WI38 (cell line): ENCODE results near the gene SLC47A2.

Source experiments
- H3K4me3 ChIP-seq: 2 replicates; pipeline ENCODE4 v1.5.1; 2011; ENCODE audit warnings: low read depth, mild to moderate bottlenecking, control low read depth, low read length
- TF ChIP-seq, protein P1 (sequence below): IDR thresholded peaks from 2 replicates; pipeline ENCODE4 v1.5.1; 2012; ENCODE audit warnings: low read depth, mild to moderate bottlenecking, control low read depth, low read length

The SLC47A2 gene

GRCh38 chr17:19652595-19652994 lies 63.8 kb downstream of the SLC47A2 start:
- H3K4me3 ChIP-seq, result no peak overlapping the region
- TF ChIP-seq, protein P1, sequence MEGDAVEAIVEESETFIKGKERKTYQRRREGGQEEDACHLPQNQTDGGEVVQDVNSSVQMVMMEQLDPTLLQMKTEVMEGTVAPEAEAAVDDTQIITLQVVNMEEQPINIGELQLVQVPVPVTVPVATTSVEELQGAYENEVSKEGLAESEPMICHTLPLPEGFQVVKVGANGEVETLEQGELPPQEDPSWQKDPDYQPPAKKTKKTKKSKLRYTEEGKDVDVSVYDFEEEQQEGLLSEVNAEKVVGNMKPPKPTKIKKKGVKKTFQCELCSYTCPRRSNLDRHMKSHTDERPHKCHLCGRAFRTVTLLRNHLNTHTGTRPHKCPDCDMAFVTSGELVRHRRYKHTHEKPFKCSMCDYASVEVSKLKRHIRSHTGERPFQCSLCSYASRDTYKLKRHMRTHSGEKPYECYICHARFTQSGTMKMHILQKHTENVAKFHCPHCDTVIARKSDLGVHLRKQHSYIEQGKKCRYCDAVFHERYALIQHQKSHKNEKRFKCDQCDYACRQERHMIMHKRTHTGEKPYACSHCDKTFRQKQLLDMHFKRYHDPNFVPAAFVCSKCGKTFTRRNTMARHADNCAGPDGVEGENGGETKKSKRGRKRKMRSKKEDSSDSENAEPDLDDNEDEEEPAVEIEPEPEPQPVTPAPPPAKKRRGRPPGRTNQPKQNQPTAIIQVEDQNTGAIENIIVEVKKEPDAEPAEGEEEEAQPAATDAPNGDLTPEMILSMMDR, result no peak

GRCh38 chr17:19651451-19652238 lies 64.7 kb downstream of the SLC47A2 start:
- TF ChIP-seq, protein P1, result no peak
- no peak overlapping the region for H3K4me3 ChIP-seq

DNA sequence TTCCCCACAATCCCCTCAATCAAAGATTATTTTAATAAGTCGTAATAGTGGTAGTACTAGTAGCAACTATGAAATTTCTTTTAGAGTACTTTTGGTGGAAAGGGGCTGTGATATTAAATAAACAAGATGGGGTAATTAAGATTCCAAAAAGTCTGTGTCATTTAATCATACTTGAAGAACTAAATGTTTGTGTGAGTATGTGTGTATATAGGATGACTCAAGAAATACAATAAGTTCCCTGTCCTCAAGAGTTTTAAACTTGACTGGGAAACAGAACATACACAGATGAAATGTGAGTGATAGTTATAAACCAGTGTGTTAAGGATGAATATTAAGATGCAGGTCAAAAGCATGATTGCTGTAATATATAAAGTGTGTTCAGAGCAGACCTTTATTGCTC lies 65.6 kb downstream of the SLC47A2 start:
- H3K4me3 ChIP-seq, result no peak overlapping the region
- TF ChIP-seq, protein P1, result no peak

DNA sequence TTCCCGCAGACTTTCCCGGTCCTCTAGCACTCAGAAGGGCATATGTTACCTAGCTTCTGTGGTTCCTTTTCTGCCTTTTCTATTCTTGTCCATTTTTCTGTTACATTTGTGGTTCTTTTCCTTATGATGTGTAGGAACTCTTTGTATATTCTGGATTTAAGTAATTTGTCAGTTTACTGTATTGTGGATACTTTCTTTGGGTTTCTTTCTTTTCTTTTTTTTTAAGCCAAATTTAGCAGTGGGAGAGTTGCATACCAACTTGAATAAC lies 67.2 kb downstream of the SLC47A2 start:
- H3K4me3 ChIP-seq, result peak overlapping the region; percentile 73
- TF ChIP-seq, protein P1, result no peak

GRCh38 chr17:19648475-19649273 lies 67.7 kb downstream of the SLC47A2 start, which contains the start of gene ALDH3A2:
Gene ALDH3A2 (plus strand): TSS chr17:19648751. CDS start chr17:19648972, 221 bp downstream.
- TF ChIP-seq, protein P1, result no peak
- H3K4me3 ChIP-seq, result peak within 1 kb of the TSS; percentile 73

DNA sequence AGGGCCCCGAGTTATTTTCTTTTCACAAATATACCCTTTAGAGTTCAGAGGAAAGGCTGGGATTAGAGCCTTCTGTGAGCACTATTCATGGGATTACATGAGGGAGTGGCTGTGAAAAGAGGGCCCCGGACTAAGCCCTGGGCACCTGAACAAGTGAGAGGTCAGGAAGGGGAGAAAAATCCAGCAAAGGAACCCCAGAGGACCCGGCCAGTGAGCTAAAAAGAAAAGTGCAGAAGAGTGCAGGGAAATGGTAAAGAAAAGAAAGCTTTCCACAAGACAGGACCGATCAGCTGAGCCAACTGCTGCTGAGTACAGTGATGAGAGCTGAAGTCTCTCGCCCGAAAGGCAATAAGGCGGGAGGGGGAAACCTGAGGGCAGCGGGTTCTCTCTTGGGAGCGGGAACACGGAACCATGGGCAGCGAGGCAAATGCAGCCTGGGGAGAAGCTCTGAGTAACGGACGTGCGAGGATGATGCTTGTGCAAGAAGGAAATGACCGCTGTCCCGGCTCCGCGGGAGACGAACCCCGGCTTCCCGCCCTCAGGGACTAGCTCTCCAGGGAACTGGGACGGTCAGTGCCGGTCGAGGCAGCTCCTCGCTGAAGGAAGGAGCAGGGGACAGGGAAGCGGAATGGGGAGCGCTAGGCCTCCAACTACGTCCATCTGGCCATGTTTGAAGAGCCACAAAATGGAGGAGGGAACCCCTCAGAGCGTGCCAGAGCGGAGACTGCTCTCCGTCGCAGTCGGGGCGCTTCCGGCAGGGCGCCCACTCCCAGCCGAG lies 68.5 kb downstream of the SLC47A2 start:
- TF ChIP-seq, protein P1, result no peak
- peak overlapping the region; percentile 73 for H3K4me3 ChIP-seq
